GM23338 (cell line): ENCODE measurements around the gene MPPED1. TPM values are rescaled to one million over a fixed set of nuclear protein-coding genes. Genes with fewer than 3 reads are reported as not detected.

Experiments used
- ATAC-seq: fragments of 200-7000 bp; cut with Tn5 transposase; 3 replicates; pipeline ENCODE4 v1.9.1; 2020
- DNase-seq: peaks from one replicate; pipeline ENCODE4 v3.0.0-alpha.2; 2015; ENCODE audit warnings: low spot score
- H2AFZ ChIP-seq: fragments of 200-600 bp; sonication (generic); 2 replicates; pipeline ENCODE4 v1.8.0; 2016; ENCODE audit warnings: antibody characterized with exemption, mild to moderate bottlenecking, moderate library complexity
- H3F3A ChIP-seq: fragments of 200-600 bp; sonication (generic); replicated peaks from 2 replicates; pipeline ENCODE4 v1.8.0; 2017; ENCODE audit warnings: antibody characterized with exemption, mixed run types, low read depth
- H3K27ac ChIP-seq: fragments of 200-600 bp; sonication (generic); 2 replicates; pipeline ENCODE4 v1.6.1; 2016; ENCODE audit warnings: low read depth
- H3K27me3 ChIP-seq: fragments of 200-600 bp; sonication (generic); 2 replicates; pipeline ENCODE4 v1.8.0; 2016; ENCODE audit warnings: mild to moderate bottlenecking, mixed run types, moderate library complexity; ENCODE audit not compliant: insufficient read depth
- H3K36me3 ChIP-seq: fragments of 200-600 bp; sonication (generic); 2 replicates; pipeline ENCODE4 v1.8.0; 2016; ENCODE audit warnings: mild to moderate bottlenecking; ENCODE audit not compliant: insufficient read depth
- H3K4me1 ChIP-seq: fragments of 200-600 bp; sonication (generic); 2 replicates; pipeline ENCODE4 v1.8.0; 2016; ENCODE audit warnings: mild to moderate bottlenecking, moderate library complexity; ENCODE audit not compliant: insufficient read depth
- H3K4me2 ChIP-seq: fragments of 200-600 bp; sonication (generic); 2 replicates; pipeline ENCODE4 v1.7.1; 2017; ENCODE audit warnings: mixed run types
- H3K4me3 ChIP-seq: fragments of 200-600 bp; sonication (generic); 2 replicates; pipeline ENCODE4 v1.6.1; 2016; ENCODE audit warnings: mixed run types
- H3K79me2 ChIP-seq: fragments of 200-600 bp; sonication (generic); replicated peaks from 2 replicates; pipeline ENCODE4 v1.8.0; 2017; ENCODE audit warnings: mild to moderate bottlenecking; ENCODE audit not compliant: insufficient read depth
- H3K9me2 ChIP-seq: fragments of 200-600 bp; sonication (generic); 2 replicates; pipeline ENCODE4 v1.8.0; 2017; ENCODE audit not compliant: insufficient read depth
- H4K20me1 ChIP-seq: fragments of 200-600 bp; sonication (generic); replicated peaks from 2 replicates; pipeline ENCODE4 v1.8.0; 2017; ENCODE audit warnings: mild to moderate bottlenecking; ENCODE audit not compliant: insufficient read depth
- H3K27ac Mint-ChIP-seq: 2 replicates; pipeline ENCODE4 v1.8.0; 2020; ENCODE audit warnings: inconsistent platforms, mild to moderate bottlenecking, moderate library complexity, mixed read lengths
- H3K27me3 Mint-ChIP-seq: 3 replicates; pipeline ENCODE4 v1.8.0; 2022; ENCODE audit warnings: low read depth, mild to moderate bottlenecking, moderate library complexity, mixed read lengths, inconsistent platforms; ENCODE audit not compliant: insufficient read depth, poor library complexity
- H3K36me3 Mint-ChIP-seq: 3 replicates; pipeline ENCODE4 v1.8.0; 2021; ENCODE audit warnings: low read depth, mild to moderate bottlenecking, inconsistent platforms, moderate library complexity, mixed read lengths
- H3K4me1 Mint-ChIP-seq: 3 replicates; pipeline ENCODE4 v1.8.0; 2020; ENCODE audit warnings: mild to moderate bottlenecking, inconsistent platforms, mixed read lengths
- H3K4me3 Mint-ChIP-seq: 3 replicates; pipeline ENCODE4 v1.8.0; 2021; ENCODE audit warnings: moderate library complexity, mild to moderate bottlenecking, inconsistent platforms, mixed read lengths
- H3K9me3 Mint-ChIP-seq: 3 replicates; pipeline ENCODE4 v1.8.0; 2020; ENCODE audit warnings: moderate library complexity, mild to moderate bottlenecking, inconsistent platforms, mixed read lengths
- CREB1 ChIP-seq: fragments of 250-450 bp; sonication (Bioruptor Pico); IDR thresholded peaks from 2 replicates; pipeline ENCODE4 v1.5.0; 2020; ENCODE audit warnings: low read depth, mild to moderate bottlenecking, moderate library complexity
- JUNB ChIP-seq: IDR thresholded peaks from one replicate; pipeline ENCODE4 v1.6.1; 2016; ENCODE audit warnings: antibody characterized with exemption; ENCODE audit not compliant: unreplicated experiment
- POLR2AphosphoS5 ChIP-seq: IDR thresholded peaks from 2 replicates; pipeline ENCODE4 v1.6.1; 2016; ENCODE audit warnings: antibody characterized with exemption, low read depth
- REST ChIP-seq: IDR thresholded peaks from one replicate; pipeline ENCODE4 v1.6.1; 2018; ENCODE audit warnings: antibody characterized with exemption; ENCODE audit not compliant: unreplicated experiment
- STAT1 ChIP-seq: IDR thresholded peaks from one replicate; pipeline ENCODE4 v1.6.1; 2016; ENCODE audit warnings: antibody characterized with exemption; ENCODE audit not compliant: unreplicated experiment
- ZNF331 ChIP-seq: fragments of 250-450 bp; sonication (Bioruptor Pico); IDR thresholded peaks from 2 replicates; pipeline ENCODE4 v1.5.0; 2020; ENCODE audit warnings: low read depth, mild to moderate bottlenecking, moderate library complexity
- polyA plus RNA-seq: library from polyadenylated mRNA; unstranded; fragments of >200 nt; fragmentation: Nextera tagmentation; extraction: Ambion mirVana; gene quantifications from 2 replicates; pipeline ENCODE4 v1.2.1, GENCODE V29; 2016
- total RNA-seq: library from RNA; depleted of rRNA; stranded (reverse); fragments of >200 nt; shearing (Covaris generic); gene quantifications from 2 replicates; pipeline ENCODE4 v1.2.3, GENCODE V29; 2014
- TF ChIP-seq, protein P1 (sequence below), 2 experiments: fragments of 200-600 bp in 1 of 2; sonication (generic) in 1 of 2; conservative IDR thresholded peaks; 2 replicates each; pipeline versions ENCODE4 v1.5.1 to v1.6.1; 2016 to 2017; ENCODE audit warnings: antibody characterized with exemption in 2 of 2, low read depth in 2 of 2, mild to moderate bottlenecking in 2 of 2, moderate library complexity in 1 of 2

MPPED1 gene
- total and polyA plus RNA-seq, 2 experiments from 2014 or later, result 0.56 TPM; not detected in 1

DNA sequence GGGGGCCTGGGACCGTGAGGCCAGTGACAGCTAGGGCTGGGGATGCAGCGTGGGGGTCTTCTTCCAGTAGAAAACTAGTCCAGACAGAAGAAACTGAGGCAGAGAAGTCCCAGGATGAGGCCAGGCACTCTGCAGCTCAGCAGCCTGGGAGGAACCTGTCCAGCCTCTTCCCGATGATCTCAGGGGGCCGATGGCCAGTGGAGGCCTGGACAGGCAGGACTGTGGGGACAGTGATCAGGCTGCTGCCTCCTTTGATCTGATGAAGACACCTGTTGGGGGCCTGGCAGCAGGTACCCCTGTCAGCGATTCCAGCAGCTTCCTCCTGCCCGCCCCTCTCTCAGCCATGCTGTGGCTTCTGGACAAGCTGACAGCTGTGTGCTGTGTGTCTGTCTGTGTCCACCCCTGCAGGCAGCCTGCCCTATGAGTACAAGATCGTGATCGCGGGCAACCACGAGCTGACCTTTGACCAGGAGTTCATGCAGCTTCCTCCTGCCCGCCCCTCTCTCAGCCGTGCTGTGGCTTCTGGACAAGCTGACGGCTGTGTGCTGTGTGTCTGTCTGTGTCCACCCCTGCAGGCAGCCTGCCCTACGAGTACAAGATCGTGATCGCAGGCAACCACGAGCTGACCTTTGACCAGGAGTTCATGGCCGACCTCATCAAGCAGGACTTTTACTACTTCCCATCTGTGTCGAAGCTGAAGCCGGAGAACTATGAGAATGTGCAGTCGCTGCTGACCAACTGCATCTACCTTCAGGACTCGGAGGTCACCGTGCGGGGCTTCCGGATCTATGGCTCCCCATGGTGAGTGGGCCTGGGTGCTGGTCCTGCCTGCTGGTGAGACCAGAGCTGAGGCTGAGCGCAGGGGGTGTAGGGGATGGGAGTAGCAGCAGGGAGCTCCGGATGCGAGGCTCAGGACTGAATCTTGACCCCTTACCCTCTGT is 62.6 kb downstream of the MPPED1 start:
- no peaks in the 10 kb centered on the region for H3K9me2 ChIP-seq
- no peaks in the 10 kb centered on the region for H3K36me3 Mint-ChIP-seq

More for the DNA sequence above, 62.6 kb downstream of the MPPED1 start:
- Histone ChIP-seq H3K27me3 (no peaks in the 10 kb centered on the region), H3K4me2 (no peak overlapping the region), H3K79me2 (no peaks in the 10 kb centered on the region), H3K4me1 (no peaks in the 10 kb centered on the region), H3K36me3 (no peaks in the 10 kb centered on the region), H4K20me1 (no peaks in the 10 kb centered on the region), H2AFZ (no peak overlapping the region), H3K27ac (no peak overlapping the region), H3K4me3 (no peak overlapping the region), H3F3A (no peaks in the 10 kb centered on the region)
- DNase-seq, result no peak
- TF ChIP-seq STAT1 (no peak), CREB1 (CRISPR knock-in tag) (no peak), JUNB (no peak), POLR2AphosphoS5 (no peak), ZNF331 (CRISPR knock-in tag) (no peak), REST (no peak)
- TF ChIP-seq, protein P1, sequence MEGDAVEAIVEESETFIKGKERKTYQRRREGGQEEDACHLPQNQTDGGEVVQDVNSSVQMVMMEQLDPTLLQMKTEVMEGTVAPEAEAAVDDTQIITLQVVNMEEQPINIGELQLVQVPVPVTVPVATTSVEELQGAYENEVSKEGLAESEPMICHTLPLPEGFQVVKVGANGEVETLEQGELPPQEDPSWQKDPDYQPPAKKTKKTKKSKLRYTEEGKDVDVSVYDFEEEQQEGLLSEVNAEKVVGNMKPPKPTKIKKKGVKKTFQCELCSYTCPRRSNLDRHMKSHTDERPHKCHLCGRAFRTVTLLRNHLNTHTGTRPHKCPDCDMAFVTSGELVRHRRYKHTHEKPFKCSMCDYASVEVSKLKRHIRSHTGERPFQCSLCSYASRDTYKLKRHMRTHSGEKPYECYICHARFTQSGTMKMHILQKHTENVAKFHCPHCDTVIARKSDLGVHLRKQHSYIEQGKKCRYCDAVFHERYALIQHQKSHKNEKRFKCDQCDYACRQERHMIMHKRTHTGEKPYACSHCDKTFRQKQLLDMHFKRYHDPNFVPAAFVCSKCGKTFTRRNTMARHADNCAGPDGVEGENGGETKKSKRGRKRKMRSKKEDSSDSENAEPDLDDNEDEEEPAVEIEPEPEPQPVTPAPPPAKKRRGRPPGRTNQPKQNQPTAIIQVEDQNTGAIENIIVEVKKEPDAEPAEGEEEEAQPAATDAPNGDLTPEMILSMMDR (conservative IDR thresholded peaks at IDR 0.05; ENCODE audit: low read depth in 2 of 2), result no peak
- peaks cover 5% of the 10 kb centered on the region for H3K27me3 Mint-ChIP-seq
- ATAC-seq, result no peak
- H3K4me3 Mint-ChIP-seq, result no peak overlapping the region
- H3K27ac Mint-ChIP-seq, result peak overlapping the region; percentile 58; the same call in 1 of the 2 replicates
- H3K4me1 Mint-ChIP-seq, result no peaks in the 10 kb centered on the region
- H3K9me3 Mint-ChIP-seq, result no peaks in the 10 kb centered on the region
